Omental fat pad (tissue), 4 donors: Measurements from ENCODE around the gene CCDC90B. TPM values are rescaled to one million over a fixed set of nuclear protein-coding genes. Genes with fewer than 3 reads are reported as not detected.
"Not testable (repeated sequence)": the region's sequence is repeated elsewhere in the genome, so short reads cannot be mapped to it uniquely, and the experiment has no call there.

ENCODE experiments used
- ATAC-seq: fragments of 150-250 bp; one replicate; pipeline ENCODE4 v1.9.1; 2016; ENCODE audit warnings: mild to moderate bottlenecking, moderate library complexity; ENCODE audit not compliant: low FRiP score
- DNase-seq: peaks from one replicate; pipeline ENCODE4 v3.0.0-alpha.2; 2019; ENCODE audit warnings: low spot score
- total RNA-seq, 4 donors: library from RNA; depleted of rRNA; stranded (reverse); fragments of >200 nt; gene quantifications; one replicate each; pipeline ENCODE4 v1.1.0, GENCODE V29; 2016
- TF ChIP-seq, protein P1 (sequence below), 3 donors: fragments of 450-650 bp; IDR thresholded peaks; one replicate each; pipeline ENCODE4 v1.5.1; 2016 to 2017; ENCODE audit warnings: antibody characterized with exemption in 3 of 3, mild to moderate bottlenecking in 3 of 3, moderate library complexity in 2 of 3

Gene CCDC90B
- total RNA-seq, 4 donors from 2014 or later, result 22.1 to 45.2 (median 31.2) TPM

DNA sequence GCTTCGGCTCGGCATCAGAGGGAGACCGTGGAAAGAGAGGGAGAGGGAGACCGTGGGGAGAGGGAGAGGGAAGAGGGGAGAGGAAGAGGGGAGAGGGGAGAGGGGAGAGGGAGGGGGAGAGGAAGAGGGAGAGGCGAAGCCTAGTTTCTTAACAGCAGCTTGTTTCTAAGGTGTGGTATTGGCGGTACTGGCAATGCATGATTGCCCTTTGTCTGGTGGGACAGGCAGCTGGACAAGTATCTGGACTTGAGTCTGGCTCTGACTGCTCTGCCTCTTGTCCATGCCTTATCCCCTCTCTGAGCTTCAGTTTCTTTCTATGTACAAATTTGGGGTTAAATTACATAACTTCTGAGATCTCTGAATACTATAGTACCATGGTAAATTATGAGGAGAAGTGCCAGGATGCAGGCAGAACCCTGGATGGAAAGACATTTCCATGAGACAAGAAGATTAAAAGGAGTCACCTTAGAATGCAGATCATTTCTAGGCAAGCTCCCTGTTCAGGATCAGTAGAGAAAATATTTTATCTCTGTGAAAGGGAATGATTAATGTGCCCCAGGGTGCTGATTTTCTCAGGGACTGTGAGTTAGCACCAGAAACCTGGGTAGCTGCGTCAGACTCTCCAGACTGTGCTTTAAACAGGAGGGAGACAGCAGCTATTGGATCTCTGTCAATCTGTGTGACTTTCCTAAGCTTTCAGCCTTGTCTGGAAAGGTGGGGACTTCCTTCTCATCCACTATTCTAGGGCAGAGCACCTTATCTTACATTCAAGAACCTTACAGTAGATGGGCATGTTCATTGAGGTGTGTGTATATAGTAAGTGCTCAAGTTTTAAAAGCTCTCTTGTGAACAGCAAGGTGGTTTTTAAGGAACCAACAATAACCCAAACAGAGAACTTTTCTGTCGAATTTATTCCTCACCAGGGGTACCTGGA is 31.9 kb upstream of the CCDC90B start:
- TF ChIP-seq, protein P1, sequence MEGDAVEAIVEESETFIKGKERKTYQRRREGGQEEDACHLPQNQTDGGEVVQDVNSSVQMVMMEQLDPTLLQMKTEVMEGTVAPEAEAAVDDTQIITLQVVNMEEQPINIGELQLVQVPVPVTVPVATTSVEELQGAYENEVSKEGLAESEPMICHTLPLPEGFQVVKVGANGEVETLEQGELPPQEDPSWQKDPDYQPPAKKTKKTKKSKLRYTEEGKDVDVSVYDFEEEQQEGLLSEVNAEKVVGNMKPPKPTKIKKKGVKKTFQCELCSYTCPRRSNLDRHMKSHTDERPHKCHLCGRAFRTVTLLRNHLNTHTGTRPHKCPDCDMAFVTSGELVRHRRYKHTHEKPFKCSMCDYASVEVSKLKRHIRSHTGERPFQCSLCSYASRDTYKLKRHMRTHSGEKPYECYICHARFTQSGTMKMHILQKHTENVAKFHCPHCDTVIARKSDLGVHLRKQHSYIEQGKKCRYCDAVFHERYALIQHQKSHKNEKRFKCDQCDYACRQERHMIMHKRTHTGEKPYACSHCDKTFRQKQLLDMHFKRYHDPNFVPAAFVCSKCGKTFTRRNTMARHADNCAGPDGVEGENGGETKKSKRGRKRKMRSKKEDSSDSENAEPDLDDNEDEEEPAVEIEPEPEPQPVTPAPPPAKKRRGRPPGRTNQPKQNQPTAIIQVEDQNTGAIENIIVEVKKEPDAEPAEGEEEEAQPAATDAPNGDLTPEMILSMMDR (IDR thresholded peaks at IDR 0.05), result no peak
- ATAC-seq, result no peak
- DNase-seq, result no peak

DNA sequence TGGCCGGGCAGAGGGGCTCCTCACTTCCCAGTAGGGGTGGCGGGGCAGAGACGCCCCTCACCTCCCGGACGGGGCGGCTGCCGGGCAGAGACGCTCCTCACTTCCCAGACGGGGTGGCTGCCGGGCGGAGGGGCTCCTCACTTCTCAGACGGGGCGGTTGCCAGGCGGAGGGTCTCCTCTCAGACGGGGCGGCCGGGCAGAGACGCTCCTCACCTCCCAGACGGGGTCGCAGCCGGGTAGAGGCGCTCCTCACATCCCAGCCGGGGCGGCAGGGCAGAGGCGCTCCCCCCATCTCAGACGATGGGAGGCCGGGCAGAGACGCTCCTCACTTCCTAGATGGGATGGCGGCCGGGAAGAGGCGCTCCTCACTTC is 30.7 kb upstream of the CCDC90B start:
- DNase-seq, ATAC-seq: not testable (repeated sequence)

DNA sequence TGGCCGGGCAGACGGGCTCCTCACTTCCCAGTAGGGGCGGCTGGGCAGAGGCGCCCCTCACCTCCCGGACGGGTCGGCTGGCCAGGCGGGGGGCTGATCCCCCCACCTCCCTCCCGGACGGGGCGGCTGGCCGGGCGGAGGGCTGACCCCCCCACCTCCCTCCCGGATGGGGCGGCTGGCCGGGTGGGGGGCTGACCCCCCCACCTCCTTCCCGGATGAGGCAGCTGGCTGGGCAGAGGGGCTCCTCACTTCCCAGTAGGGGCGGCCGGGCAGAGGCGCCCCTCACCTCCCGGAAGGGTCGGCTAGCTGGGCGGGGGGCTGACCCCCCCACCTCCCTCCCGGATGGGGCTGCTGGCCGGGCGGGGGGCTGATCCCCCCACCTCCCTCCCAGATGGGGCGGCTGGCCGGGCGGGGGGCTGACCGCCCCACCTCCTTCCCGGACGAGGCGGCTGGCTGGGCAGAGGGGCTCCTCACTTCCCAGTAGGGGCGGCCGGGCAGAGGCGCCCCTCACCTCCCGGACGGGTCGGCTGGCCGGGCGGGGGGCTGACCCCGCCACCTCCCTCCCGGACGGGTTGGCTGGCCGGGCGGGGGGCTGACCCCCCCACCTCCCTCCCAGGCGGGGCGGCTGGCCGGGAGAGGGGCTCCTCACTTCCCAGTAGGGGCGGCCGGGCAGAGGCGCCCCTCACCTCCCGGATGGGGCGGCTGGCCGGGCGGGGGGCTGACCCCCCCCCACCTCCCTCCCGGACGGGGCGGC is 30.2 kb upstream of the CCDC90B start:
- DNase-seq, ATAC-seq: not testable (repeated sequence)

DNA sequence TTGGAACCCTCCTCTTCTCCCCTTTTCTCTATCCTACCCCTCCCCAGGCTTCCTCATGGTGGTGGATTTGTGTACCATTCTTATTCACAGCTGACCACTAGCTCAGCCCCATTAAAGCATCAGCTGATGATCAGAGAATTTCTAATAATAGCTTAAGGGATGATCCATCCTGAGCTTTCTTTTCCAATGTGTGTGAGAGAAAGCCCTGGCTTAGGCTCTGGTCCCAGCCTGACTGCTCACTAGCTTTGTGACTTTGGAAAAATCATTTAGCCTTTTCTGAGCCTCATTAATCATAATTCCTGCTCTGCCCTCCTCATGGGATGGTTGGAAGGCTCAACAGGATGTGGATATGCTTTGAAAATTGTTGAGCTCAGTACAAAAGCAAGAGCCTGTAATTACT is 26.3 kb upstream of the CCDC90B start:
- DNase-seq (no peak), ATAC-seq (no peak)
- TF ChIP-seq, protein P1 (IDR thresholded peaks at IDR 0.05), result no peak

DNA sequence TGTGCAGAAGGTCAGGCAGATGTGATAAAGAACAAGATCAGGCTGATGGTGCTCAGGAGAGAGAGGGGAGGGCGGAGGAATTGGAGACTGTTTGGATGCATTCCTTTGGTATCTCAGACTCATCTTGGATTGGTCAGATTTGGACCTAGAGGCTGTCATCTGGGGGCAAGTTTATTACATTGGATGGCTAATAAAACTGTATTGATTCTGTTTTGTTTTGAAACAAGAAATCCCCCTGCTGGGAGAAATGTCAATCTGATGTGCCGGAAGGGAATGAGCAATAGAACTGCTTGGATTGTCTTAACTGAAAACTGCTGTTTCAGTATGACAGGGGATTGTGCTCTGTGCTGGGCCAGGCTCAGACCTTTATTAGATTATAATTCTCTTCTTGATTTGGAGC is 25.5 kb upstream of the CCDC90B start:
- ATAC-seq (no peak), DNase-seq (no peak)
- TF ChIP-seq, protein P1 (IDR thresholded peaks at IDR 0.05), result no peak

DNA sequence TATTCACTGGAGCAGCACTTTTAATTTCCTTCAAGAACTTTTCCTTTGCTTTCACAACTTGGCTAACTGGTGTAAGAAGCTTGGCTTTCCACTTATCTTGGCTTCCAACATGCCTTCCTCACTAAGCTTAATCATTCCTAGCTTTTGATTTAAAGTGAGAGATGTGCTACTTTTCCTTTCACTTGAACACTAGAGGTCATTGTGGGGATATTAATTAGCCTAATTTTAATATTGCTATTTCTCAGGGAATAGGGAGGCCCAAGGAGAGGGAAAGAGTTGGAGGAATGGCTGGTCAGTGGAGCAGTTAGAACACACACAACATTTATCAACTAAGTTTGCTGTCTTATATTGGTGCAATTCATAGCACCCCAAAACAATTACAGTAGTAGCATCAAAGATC is 24.6 kb upstream of the CCDC90B start:
- TF ChIP-seq, protein P1 (IDR thresholded peaks at IDR 0.05), result no peak
- DNase-seq, result no peak
- ATAC-seq, result no peak

DNA sequence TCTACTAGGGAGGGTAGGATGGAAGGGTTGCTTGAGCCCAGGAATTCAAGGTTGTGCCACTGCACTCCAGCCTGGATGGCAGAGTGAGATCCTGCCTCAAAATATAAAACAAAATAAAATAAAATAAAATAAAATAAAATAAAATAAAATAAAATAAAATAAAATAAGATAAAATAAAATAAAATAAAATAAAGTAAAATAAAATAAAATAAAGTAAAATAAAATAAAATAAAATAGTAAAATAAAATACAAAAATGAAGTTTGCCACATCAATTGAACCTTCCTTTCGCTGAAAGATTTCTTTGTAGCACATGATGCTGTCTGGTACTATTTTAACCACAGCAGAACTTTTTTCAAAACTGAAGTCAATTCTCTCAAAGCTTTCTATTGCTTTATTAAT is 22.4 kb upstream of the CCDC90B start:
- DNase-seq, ATAC-seq: not testable (repeated sequence)

DNA sequence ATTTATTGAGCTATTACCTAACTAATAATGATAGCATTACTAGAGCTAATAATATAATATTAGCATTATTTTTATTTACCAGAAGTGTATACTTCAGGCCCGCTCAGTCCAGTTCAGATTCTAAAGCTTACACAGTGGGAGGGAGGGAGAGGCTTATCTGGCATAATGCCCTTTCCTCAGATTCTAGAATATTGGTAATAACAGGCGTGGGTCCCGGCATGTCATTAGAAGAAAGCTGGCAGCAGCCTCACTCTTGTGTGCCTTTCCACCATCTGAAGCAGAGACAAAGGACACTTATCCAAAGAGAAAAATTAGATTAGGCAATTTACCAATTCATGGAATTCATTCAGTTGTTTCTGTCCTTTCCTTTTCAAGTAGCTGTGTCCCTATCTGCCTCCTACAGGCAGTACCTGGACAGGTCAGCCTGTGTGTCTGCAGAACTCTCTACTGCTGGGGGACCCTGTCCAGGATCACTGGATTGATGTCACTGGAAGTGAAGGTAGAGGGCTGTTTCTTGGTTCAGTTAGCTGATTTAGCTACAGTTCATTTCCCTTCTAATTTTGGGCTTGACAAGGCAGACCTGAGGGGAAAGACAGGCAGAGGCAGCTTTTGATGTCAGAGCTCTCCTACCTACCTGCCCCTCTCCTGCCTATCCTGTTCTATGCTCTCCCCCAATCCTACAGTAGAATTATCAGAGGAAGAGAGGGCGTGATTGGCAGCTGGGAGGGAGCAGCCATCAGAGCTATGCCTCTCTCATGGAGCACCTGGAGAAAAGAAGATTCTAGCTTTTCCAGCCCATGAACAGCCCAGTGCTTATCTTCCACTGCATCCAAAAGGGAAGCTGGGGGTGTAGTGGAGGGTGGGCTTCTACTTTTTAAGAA is 20.3 kb upstream of the CCDC90B start:
- DNase-seq (no peak), ATAC-seq (no peak)
- TF ChIP-seq, protein P1 (IDR thresholded peaks at IDR 0.05), result no peak
